IMR-90 (cell line): ENCODE measurements around the gene COL5A1. TPM values are rescaled to one million over a fixed set of nuclear protein-coding genes. Genes with fewer than 3 reads are reported as not detected.

Source experiments
- ATAC-seq: fragments of 200-7000 bp; cut with Tn5 transposase; 2 replicates; pipeline ENCODE4 v1.9.1; 2020; ENCODE audit warnings: low read depth, mild to moderate bottlenecking, moderate library complexity
- BruUV-seq: library from RNA; stranded (reverse); fragments of 400-500 nt; replicated peaks from 2 replicates; lab custom pipeline; 2021; lab: Mats Ljungman, UMichigan
- CTCF ChIA-PET: fragments of 300-600 bp; formaldehyde crosslinking; extraction: SDS; loops from one replicate; lab custom pipeline; 2021; ENCODE audit warnings: antibody characterized with exemption; lab: Yijun Ruan, JAX
- POLR2A ChIA-PET: fragments of 300-600 bp; sonication (Branson Sonifier 250); formaldehyde crosslinking; loops from one replicate; lab custom pipeline; 2022; ENCODE audit warnings: antibody characterized with exemption; ENCODE audit not compliant: unreplicated experiment; lab: Charles Lee
- DNase-seq: peaks from one replicate; pipeline ENCODE4 v3.0.0; 2013
- H2AFZ ChIP-seq: replicated peaks from 2 replicates; pipeline ENCODE3; 2013; ENCODE audit warnings: low read length, mild to moderate bottlenecking; ENCODE audit not compliant: poor library complexity
- H2AK5ac ChIP-seq: 2 replicates; pipeline ENCODE4 v1.6.1; 2013; ENCODE audit warnings: low read depth, low read length, inconsistent platforms
- H2AK9ac ChIP-seq: replicated peaks from 2 replicates; pipeline ENCODE3; 2013; ENCODE audit warnings: mild to moderate bottlenecking, low read depth, low read length, moderate library complexity; ENCODE audit not compliant: poor library complexity
- H2BK120ac ChIP-seq: 2 replicates; pipeline ENCODE4 v1.6.1; 2013; ENCODE audit warnings: low read depth, low read length, inconsistent platforms
- H2BK15ac ChIP-seq: 3 replicates; pipeline ENCODE4 v1.6.1; 2013; ENCODE audit warnings: low read depth, low read length, inconsistent platforms
- H2BK20ac ChIP-seq: 2 replicates; pipeline ENCODE4 v1.6.1; 2013; ENCODE audit warnings: low read depth, mild to moderate bottlenecking, inconsistent platforms, low read length, moderate library complexity
- H2BK5ac ChIP-seq: 2 replicates; pipeline ENCODE4 v1.6.1; 2013; ENCODE audit warnings: mild to moderate bottlenecking, low read depth, low read length, inconsistent platforms; ENCODE audit not compliant: poor library complexity, severe bottlenecking
- H3K14ac ChIP-seq: replicated peaks from 2 replicates; pipeline ENCODE4 v1.6.1; 2013; ENCODE audit warnings: low read depth, low read length, inconsistent platforms
- H3K18ac ChIP-seq: 2 replicates; pipeline ENCODE4 v1.6.1; 2013; ENCODE audit warnings: low read depth, low read length, control low read depth
- H3K23ac ChIP-seq: 2 replicates; pipeline ENCODE4 v1.6.1; 2013; ENCODE audit warnings: low read depth, low read length, inconsistent platforms
- H3K27ac ChIP-seq: 2 replicates; pipeline ENCODE4 v1.5.1; 2013; ENCODE audit warnings: mild to moderate bottlenecking, control low read depth, low read length; ENCODE audit not compliant: insufficient read depth
- H3K27me3 ChIP-seq: 2 replicates; pipeline ENCODE4 v1.6.1; 2013; ENCODE audit warnings: low read length; ENCODE audit not compliant: control insufficient read depth, insufficient read depth
- H3K36me3 ChIP-seq: 2 replicates; pipeline ENCODE4 v1.6.1; 2013; ENCODE audit warnings: low read length, mixed read lengths; ENCODE audit not compliant: control insufficient read depth, insufficient read depth
- H3K4ac ChIP-seq: 2 replicates; pipeline ENCODE4 v1.6.1; 2013; ENCODE audit warnings: low read depth, low read length, inconsistent platforms
- H3K4me1 ChIP-seq: 2 replicates; pipeline ENCODE4 v1.6.1; 2013; ENCODE audit warnings: low read length, mixed read lengths; ENCODE audit not compliant: control insufficient read depth, insufficient read depth
- H3K4me2 ChIP-seq: 2 replicates; pipeline ENCODE4 v1.6.1; 2013; ENCODE audit warnings: low read depth, mild to moderate bottlenecking, control low read depth, low read length, moderate library complexity
- H3K4me3 ChIP-seq: 2 replicates; pipeline ENCODE4 v1.5.1; 2013; ENCODE audit warnings: low read depth, mild to moderate bottlenecking, control low read depth, low read length, moderate library complexity; ENCODE audit not compliant: insufficient read depth
- H3K56ac ChIP-seq: 2 replicates; pipeline ENCODE4 v1.6.1; 2013; ENCODE audit warnings: low read length, inconsistent platforms; ENCODE audit not compliant: insufficient read depth; ENCODE audit errors: extremely low read depth
- H3K79me1 ChIP-seq, 2 experiments: 2 replicates each; pipeline ENCODE4 v1.6.1; 2013; ENCODE audit warnings: low read length in 2 of 2, inconsistent platforms in 1 of 2, low read depth in 1 of 2
- H3K9ac ChIP-seq: 2 replicates; pipeline ENCODE4 v1.6.1; 2013; ENCODE audit warnings: low read depth, low read length, control low read depth
- H3K9me1 ChIP-seq: 2 replicates; pipeline ENCODE4 v1.6.1; 2013; ENCODE audit warnings: low read length, inconsistent platforms; ENCODE audit not compliant: insufficient read depth
- H3K9me3 ChIP-seq: 2 replicates; pipeline ENCODE4 v1.6.1; 2013; ENCODE audit warnings: low read length; ENCODE audit not compliant: control insufficient read depth, insufficient read depth
- H4K20me1 ChIP-seq: 2 replicates; pipeline ENCODE4 v1.6.1; 2013; ENCODE audit warnings: low read length, inconsistent platforms; ENCODE audit not compliant: insufficient read depth
- H4K5ac ChIP-seq: 2 replicates; pipeline ENCODE4 v1.6.1; 2013; ENCODE audit warnings: mild to moderate bottlenecking, low read depth, low read length, control low read depth
- H4K8ac ChIP-seq, 2 experiments: 2 replicates each; pipeline ENCODE4 v1.6.1; 2013; ENCODE audit warnings: low read depth in 2 of 2, low read length in 2 of 2, control low read depth in 1 of 2, inconsistent platforms in 1 of 2
- H4K91ac ChIP-seq: 2 replicates; pipeline ENCODE4 v1.6.1; 2013; ENCODE audit warnings: low read depth, low read length, inconsistent platforms; ENCODE audit not compliant: insufficient read depth
- BHLHE40 ChIP-seq: fragments of 150-350 bp; IDR thresholded peaks from 2 replicates; pipeline ENCODE4 v1.6.1; 2016; ENCODE audit warnings: mild to moderate bottlenecking, low read depth, low read length
- CEBPB ChIP-seq: IDR thresholded peaks from 2 replicates; pipeline ENCODE4 v1.6.1; 2012; ENCODE audit warnings: low read depth, low read length, improper control_type of control experiment
- CHD1 ChIP-seq: IDR thresholded peaks from 2 replicates; pipeline ENCODE4 v1.6.1; 2012; ENCODE audit warnings: low read depth, low read length, improper control_type of control experiment
- CTCF ChIP-seq: conservative IDR thresholded peaks from 2 replicates; pipeline ENCODE4 v1.5.1; 2012; ENCODE audit warnings: mild to moderate bottlenecking, low read depth, low read length, improper control_type of control experiment
- ELK1 ChIP-seq: fragments of 150-350 bp; IDR thresholded peaks from 2 replicates; pipeline ENCODE4 v1.6.1; 2016; ENCODE audit warnings: low read depth, mild to moderate bottlenecking, low read length, moderate library complexity, borderline replicate concordance
- FOS ChIP-seq: fragments of 150-350 bp; IDR thresholded peaks from 2 replicates; pipeline ENCODE4 v1.6.1; 2016; ENCODE audit warnings: low read depth, low read length
- MAFK ChIP-seq: IDR thresholded peaks from 2 replicates; pipeline ENCODE4 v1.6.1; 2012; ENCODE audit warnings: low read depth, low read length, improper control_type of control experiment
- MAZ ChIP-seq: IDR thresholded peaks from 2 replicates; pipeline ENCODE4 v1.6.1; 2012; ENCODE audit warnings: low read depth, mild to moderate bottlenecking, low read length, improper control_type of control experiment, moderate library complexity, borderline replicate concordance
- MXI1 ChIP-seq: IDR thresholded peaks from 2 replicates; pipeline ENCODE4 v1.6.1; 2012; ENCODE audit warnings: low read depth, mild to moderate bottlenecking, low read length, moderate library complexity, borderline replicate concordance
- NFE2L2 ChIP-seq: fragments of 150-350 bp; IDR thresholded peaks from 2 replicates; pipeline ENCODE4 v1.6.1; 2016; ENCODE audit warnings: low read depth, mild to moderate bottlenecking, low read length
- POLR2A ChIP-seq: IDR thresholded peaks from 2 replicates; pipeline ENCODE4 v1.6.1; 2012; ENCODE audit warnings: mild to moderate bottlenecking, low read depth, low read length
- RAD21 ChIP-seq: IDR thresholded peaks from 2 replicates; pipeline ENCODE4 v1.6.1; 2012; ENCODE audit warnings: low read length, improper control_type of control experiment
- RCOR1 ChIP-seq: IDR thresholded peaks from 2 replicates; pipeline ENCODE4 v1.6.1; 2012; ENCODE audit warnings: mild to moderate bottlenecking, low read length, improper control_type of control experiment; ENCODE audit not compliant: insufficient replicate concordance
- RFX5 ChIP-seq: IDR thresholded peaks from 2 replicates; pipeline ENCODE4 v1.8.0; 2012; ENCODE audit warnings: low read depth, mild to moderate bottlenecking, low read length, moderate library complexity
- SMC3 ChIP-seq: fragments of 150-350 bp; IDR thresholded peaks from 2 replicates; pipeline ENCODE4 v1.6.1; 2016; ENCODE audit warnings: low read depth, mild to moderate bottlenecking, antibody characterized with exemption, low read length, moderate library complexity
- USF2 ChIP-seq: fragments of 150-350 bp; IDR thresholded peaks from 2 replicates; pipeline ENCODE4 v1.6.1; 2017; ENCODE audit warnings: mild to moderate bottlenecking, antibody characterized with exemption, low read length, low read depth
- WGBS, 2 experiments: methylation state at CpG; one replicate each; pipeline versions ENCODE4 v1.1.5 to v1.1.7; 2013; ENCODE audit warnings: missing lambda C conversion rate in 2 of 2; ENCODE audit not compliant: insufficient read length in 1 of 2; ENCODE audit errors: extremely low coverage in 2 of 2; 5-methylcytosine and 5-hydroxymethylcytosine counted together
- dilution Hi-C: fragments of 300-500 bp; cut with HindIII; formaldehyde crosslinking; loops from one replicate; pipeline ENCODE4 v1.14.3; 2018; ENCODE audit warnings: low sequenced_read_pairs; ENCODE audit not compliant: unreplicated experiment
- in situ Hi-C: fragments of 300-500 bp; cut with MboI; formaldehyde crosslinking; loops from 3 replicates; pipeline ENCODE4 v1.14.3; 2019; ENCODE audit warnings: low sequenced_read_pairs, inconsistent platforms, mixed read lengths
- intact Hi-C: fragments of 100-400 bp; cut with micrococcal nuclease; formaldehyde crosslinking; loops from 2 replicates; pipeline ENCODE4 v1.10.0; 2022
- polyA plus RNA-seq, 3 experiments: library from polyadenylated mRNA; depleted of rRNA; stranded (reverse); fragments of >200 nt; gene quantifications; 2 replicates each; pipeline ENCODE4 v1.2.3, GENCODE V29; 2012; ENCODE audit warnings: low replicate concordance in 1 of 3
- total RNA-seq: library from RNA; depleted of rRNA; stranded (reverse); fragments of >200 nt; gene quantifications from 2 replicates; pipeline ENCODE4 v1.2.3, GENCODE V29; 2012

Gene COL5A1
- total and polyA plus RNA-seq, 2 of the 4 experiments (the other 2 are of a cell fraction): 19.2 to 173 TPM

GRCh38 chr9:134634667-134635230 is 6.9 kb upstream of the COL5A1 start:
- Histone ChIP-seq H3K4ac (no peak overlapping the region), H3K23ac (no peak overlapping the region), H3K4me2 (no peak overlapping the region), H3K9ac (no peak overlapping the region), H4K5ac (no peak overlapping the region), H2AFZ (peak overlapping the region; percentile 41), H4K20me1 (no peaks in the 10 kb centered on the region), H3K9me1 (peaks cover 5% of the 10 kb centered on the region; the same call in 1 of the 2 replicates), H2BK5ac (no peak overlapping the region), H4K8ac (no peak overlapping the region), H2AK5ac (no peak overlapping the region; the same call in 1 of the 2 replicates), H3K4me3 (no peak overlapping the region), H3K9me3 (no peaks in the 10 kb centered on the region), H3K14ac (no peak overlapping the region), H2AK9ac (peak overlapping the region; percentile 55), H3K27me3 (no peaks in the 10 kb centered on the region), H3K56ac (no peak overlapping the region), H3K18ac (no peak overlapping the region), H2BK20ac (no peak overlapping the region), H4K91ac (no peak overlapping the region), H2BK15ac (no peak overlapping the region), H3K36me3 (no peaks in the 10 kb centered on the region), H2BK120ac (no peak overlapping the region), H3K79me1 (no peaks in the 10 kb centered on the region), H3K4me1 (peaks cover 2% of the 10 kb centered on the region; the same call in 1 of the 2 replicates), H3K27ac (no peak overlapping the region)
- TF ChIP-seq RAD21 (no peak), RFX5 (no peak), MAZ (no peak), RCOR1 (no peak), MXI1 (no peak), CHD1 (no peak), BHLHE40 (no peak), CEBPB (no peak), ELK1 (no peak), POLR2A (no peak), SMC3 (no peak), FOS (no peak), MAFK (no peak), USF2 (no peak), NFE2L2 (no peak), CTCF (no peak)
- CTCF ChIA-PET: no interaction called here
- in situ Hi-C loops: no loop called here
- no TSS peak for BruUV-seq
- POLR2A ChIA-PET: no interaction called here
- intact Hi-C loops: no loop called here
- no peak for ATAC-seq
- dilution Hi-C loops: no loop called here
- DNase-seq: no peak
- WGBS, 2 experiments: 94% methylated on average over 9 of the region's 15 CpGs; no CpG with 5 or more reads in 1 of the 2 experiments
